Gastrocnemius medialis (tissue), 4 donors: Measurements from ENCODE around the gene NAV2. TPM values are rescaled to one million over a fixed set of nuclear protein-coding genes. Genes with fewer than 3 reads are reported as not detected.

ENCODE experiments used
- ATAC-seq, 2 donors: fragments of 150-250 bp; one replicate each; pipeline ENCODE4 v1.9.1; 2016
- DNase-seq, 2 donors: peaks; one replicate each; pipeline ENCODE4 v3.0.0-alpha.2; 2019
- H3K27ac ChIP-seq, 4 donors: fragments of 200-600 bp; sonication (generic); 1 replicate in 1 of 4; 2 replicates in 3 of 4; pipeline ENCODE4 v1.5.1; 2016 to 2018; ENCODE audit warnings: mild to moderate bottlenecking in 2 of 4, moderate library complexity in 1 of 4
- H3K27me3 ChIP-seq, 3 donors: fragments of 200-600 bp; sonication (generic) in 2 of 3; 1 replicate in 1 of 3; 2 replicates in 2 of 3; pipeline versions ENCODE4 v1.5.1 to v1.6.0; 2016 to 2019; ENCODE audit warnings: mild to moderate bottlenecking in 1 of 3, moderate library complexity in 1 of 3
- H3K36me3 ChIP-seq, 2 donors: fragments of 200-600 bp; sonication (generic) in 1 of 2; one replicate each; pipeline ENCODE4 v1.5.1; 2017 to 2018
- H3K4me1 ChIP-seq, 2 donors: fragments of 200-600 bp; sonication (generic) in 1 of 2; one replicate each; pipeline ENCODE4 v1.5.1; 2016 to 2017; ENCODE audit warnings: mild to moderate bottlenecking in 2 of 2
- H3K4me3 ChIP-seq, 4 donors: fragments of 200-600 bp; sonication (generic) in 3 of 4; 1 replicate in 1 of 4; 2 replicates in 3 of 4; pipeline ENCODE4 v1.5.1; 2016 to 2019; ENCODE audit warnings: mild to moderate bottlenecking in 2 of 4
- H3K9me3 ChIP-seq, 3 donors: fragments of 200-600 bp; sonication (generic) in 2 of 3; 1 replicate in 1 of 3; 2 replicates in 2 of 3; pipeline ENCODE4 v1.5.1; 2016 to 2019
- POLR2A ChIP-seq, 2 donors: fragments of 450-650 bp; IDR thresholded peaks; one replicate each; pipeline ENCODE4 v1.6.1; 2017; ENCODE audit warnings: antibody characterized with exemption in 2 of 2, mild to moderate bottlenecking in 2 of 2, moderate library complexity in 2 of 2
- in situ Hi-C, 4 donors: fragments of 200-750 bp; cut with MboI; loops; one replicate each; pipeline versions ENCODE4 v1.15.0 to v1.8.0; 2017; ENCODE audit warnings: low sequenced_read_pairs in 4 of 4
- intact Hi-C: fragments of 100-400 bp; cut with DNase I; formaldehyde crosslinking; loops from one replicate; pipeline ENCODE4 v1.15.1; 2023; ENCODE audit warnings: low total_unique reads
- total RNA-seq, 4 donors: library from RNA; depleted of rRNA; stranded (reverse); fragments of >200 nt; gene quantifications; one replicate each; pipeline versions ENCODE4 v1.1.0 to v1.2.3, GENCODE V29; 2016
- TF ChIP-seq, protein P1 (sequence below), 5 experiments: fragments of 450-650 bp in 3 of 5; fragments of 200-600 bp in 2 of 5; sonication (generic) in 2 of 5; IDR thresholded peaks in 4 of 5; conservative IDR thresholded peaks in 1 of 5; 1 replicate in 4 of 5; 2 replicates in 1 of 5; pipeline ENCODE4 v1.5.1; 2016 to 2019; ENCODE audit warnings: antibody characterized with exemption in 5 of 5, mild to moderate bottlenecking in 3 of 5, moderate library complexity in 3 of 5

The NAV2 gene
- total RNA-seq, 4 donors from 2014 or later = 3.2 to 7.7 (median 5.5) TPM

DNA sequence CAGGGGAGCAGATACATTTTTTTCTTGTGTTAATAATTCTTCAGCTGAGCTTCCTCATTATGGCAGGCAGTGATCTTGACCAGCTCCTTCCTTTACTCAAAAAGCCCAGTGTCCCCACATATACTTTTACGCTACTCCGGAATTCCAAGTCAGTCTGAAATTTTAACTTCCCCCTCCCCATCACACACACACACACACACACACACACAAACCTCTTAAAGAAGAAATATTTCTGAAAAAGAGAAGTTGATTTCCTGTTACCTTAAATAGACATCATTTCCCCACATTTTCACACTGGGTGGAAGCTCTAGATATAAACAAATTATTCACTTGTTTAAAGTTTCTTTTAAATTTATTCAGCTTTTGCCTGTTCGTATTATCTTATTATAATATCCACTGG lies 333.8 kb downstream of the NAV2 start:
- no peak for TF ChIP-seq POLR2A (IDR thresholded peaks at IDR 0.05)
- TF ChIP-seq, protein P1, sequence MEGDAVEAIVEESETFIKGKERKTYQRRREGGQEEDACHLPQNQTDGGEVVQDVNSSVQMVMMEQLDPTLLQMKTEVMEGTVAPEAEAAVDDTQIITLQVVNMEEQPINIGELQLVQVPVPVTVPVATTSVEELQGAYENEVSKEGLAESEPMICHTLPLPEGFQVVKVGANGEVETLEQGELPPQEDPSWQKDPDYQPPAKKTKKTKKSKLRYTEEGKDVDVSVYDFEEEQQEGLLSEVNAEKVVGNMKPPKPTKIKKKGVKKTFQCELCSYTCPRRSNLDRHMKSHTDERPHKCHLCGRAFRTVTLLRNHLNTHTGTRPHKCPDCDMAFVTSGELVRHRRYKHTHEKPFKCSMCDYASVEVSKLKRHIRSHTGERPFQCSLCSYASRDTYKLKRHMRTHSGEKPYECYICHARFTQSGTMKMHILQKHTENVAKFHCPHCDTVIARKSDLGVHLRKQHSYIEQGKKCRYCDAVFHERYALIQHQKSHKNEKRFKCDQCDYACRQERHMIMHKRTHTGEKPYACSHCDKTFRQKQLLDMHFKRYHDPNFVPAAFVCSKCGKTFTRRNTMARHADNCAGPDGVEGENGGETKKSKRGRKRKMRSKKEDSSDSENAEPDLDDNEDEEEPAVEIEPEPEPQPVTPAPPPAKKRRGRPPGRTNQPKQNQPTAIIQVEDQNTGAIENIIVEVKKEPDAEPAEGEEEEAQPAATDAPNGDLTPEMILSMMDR (IDR thresholded peaks at IDR 0.05 in 4 of 5, conservative IDR thresholded peaks at IDR 0.05 in 1 of 5) = no peak
- no peak for ATAC-seq
- Histone ChIP-seq H3K4me3 (no peak overlapping the region), H3K27ac (no peak overlapping the region), H3K9me3 (no peaks in the 10 kb centered on the region), H3K36me3 (no peaks in the 10 kb centered on the region), H3K4me1 (peaks cover 14 to 19% of the 10 kb centered on the region in 2 donors), H3K27me3 (no peaks in the 10 kb centered on the region)
- DNase-seq = no peak
- intact Hi-C loops (no loop called here), in situ Hi-C loops (no loop called here)

DNA sequence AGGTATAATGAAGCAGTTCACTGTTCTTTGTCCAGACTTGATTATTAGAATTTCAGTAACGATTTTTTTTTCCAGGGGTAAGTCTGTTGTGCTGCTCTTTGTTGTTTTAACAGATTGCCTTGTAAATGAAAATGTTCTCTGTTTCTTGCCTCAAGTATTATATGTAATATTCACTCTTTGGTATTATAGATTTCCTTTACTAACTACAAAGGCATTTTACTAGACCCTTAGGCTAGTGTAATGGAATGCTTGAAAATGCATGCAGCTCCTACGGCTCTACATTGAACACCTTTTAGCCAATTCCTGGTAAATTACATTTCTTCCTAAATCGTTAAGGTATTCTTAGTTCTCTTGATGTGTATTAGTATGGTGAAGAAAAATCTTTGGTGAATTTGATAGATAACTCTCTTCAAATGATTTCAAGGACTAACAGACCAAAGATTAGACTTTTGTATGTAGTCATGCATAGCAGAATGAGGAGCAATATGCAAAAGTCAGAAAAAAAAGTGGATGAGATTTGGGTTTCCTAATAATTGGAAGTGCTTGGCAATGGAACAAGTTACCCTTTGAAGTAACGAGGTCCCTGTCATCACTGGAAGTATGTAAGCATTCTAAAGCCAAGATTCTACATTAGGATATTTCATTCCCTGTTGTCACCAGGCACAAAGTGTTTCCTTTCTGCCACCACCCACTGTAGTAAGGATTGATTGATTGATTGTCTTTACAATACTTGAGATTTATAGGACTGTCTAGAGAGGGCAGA lies 334.6 kb downstream of the NAV2 start:
- H3K36me3 ChIP-seq = no peaks in the 10 kb centered on the region
- ATAC-seq (no peak), DNase-seq (no peak)
- no peak overlapping the region for H3K4me3 ChIP-seq
- no peaks in the 10 kb centered on the region for H3K27me3 ChIP-seq
- H3K9me3 ChIP-seq = no peaks in the 10 kb centered on the region
- TF ChIP-seq, protein P1 (IDR thresholded peaks at IDR 0.05 in 4 of 5, conservative IDR thresholded peaks at IDR 0.05 in 1 of 5) = no peak
- no peak for TF ChIP-seq POLR2A (IDR thresholded peaks at IDR 0.05)
- H3K4me1 ChIP-seq = peaks cover 14 to 19% of the 10 kb centered on the region in 2 donors
- in situ Hi-C loops (no loop called here), intact Hi-C loops (no loop called here)
- H3K27ac ChIP-seq = no peak overlapping the region

DNA sequence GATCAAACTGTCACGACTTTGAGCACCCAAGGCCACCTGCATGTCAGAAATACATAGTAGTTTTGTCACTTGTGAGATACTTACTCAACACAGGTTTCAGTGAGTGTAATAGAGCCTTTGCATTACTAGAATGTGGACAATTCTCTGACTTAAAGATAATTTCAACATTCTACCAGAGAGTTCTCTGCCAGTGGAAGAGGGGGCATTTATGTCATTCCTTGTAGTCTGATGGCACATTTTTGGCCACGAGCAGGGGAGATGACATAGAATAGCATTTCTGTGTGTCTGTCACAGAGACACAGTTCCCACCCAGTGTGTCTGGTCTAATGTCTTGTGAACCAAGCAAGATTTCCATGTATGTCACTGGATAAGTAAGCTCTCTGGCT lies 335.1 kb downstream of the NAV2 start:
- H3K4me3 ChIP-seq = no peak overlapping the region
- H3K27me3 ChIP-seq = no peaks in the 10 kb centered on the region
- intact Hi-C loops (no loop called here), in situ Hi-C loops (no loop called here)
- peak overlapping the region in 1 of 4 donors; percentile 30 for H3K27ac ChIP-seq
- DNase-seq (no peak), ATAC-seq (no peak)
- H3K36me3 ChIP-seq = no peaks in the 10 kb centered on the region
- peaks cover 14 to 19% of the 10 kb centered on the region in 2 donors for H3K4me1 ChIP-seq
- TF ChIP-seq, protein P1 (IDR thresholded peaks at IDR 0.05 in 4 of 5, conservative IDR thresholded peaks at IDR 0.05 in 1 of 5) = no peak
- no peak for TF ChIP-seq POLR2A (IDR thresholded peaks at IDR 0.05)
- no peaks in the 10 kb centered on the region for H3K9me3 ChIP-seq

DNA sequence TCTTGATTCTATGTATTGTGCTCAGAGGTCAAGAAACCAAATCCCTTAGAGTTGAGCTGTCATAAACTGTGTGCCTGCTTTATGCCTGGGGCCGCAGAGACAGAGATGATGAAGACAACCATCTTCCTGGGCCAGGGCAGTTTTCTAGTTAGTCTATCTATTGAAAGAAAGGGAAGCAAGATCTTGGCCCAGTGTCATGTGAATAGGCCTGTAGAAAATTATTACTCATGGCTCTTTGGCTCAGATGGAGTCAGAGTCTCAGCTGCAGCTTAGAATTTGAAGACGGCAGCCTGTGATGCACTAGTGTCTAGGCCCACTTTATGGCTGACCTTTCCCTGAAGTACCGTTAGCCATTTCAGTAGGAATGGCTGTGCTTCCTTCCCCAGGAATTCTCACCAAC lies 335.6 kb downstream of the NAV2 start:
- H3K4me1 ChIP-seq = peaks cover 14 to 19% of the 10 kb centered on the region in 2 donors
- H3K36me3 ChIP-seq = no peaks in the 10 kb centered on the region

More for the DNA sequence above, 335.6 kb downstream of the NAV2 start:
- no peak overlapping the region for H3K4me3 ChIP-seq
- DNase-seq (no peak), ATAC-seq (no peak)
- H3K27me3 ChIP-seq = no peaks in the 10 kb centered on the region
- intact Hi-C loops = no loop called here
- TF ChIP-seq, protein P1 (IDR thresholded peaks at IDR 0.05 in 4 of 5, conservative IDR thresholded peaks at IDR 0.05 in 1 of 5) = no peak
- no peak for TF ChIP-seq POLR2A (IDR thresholded peaks at IDR 0.05)
- no peaks in the 10 kb centered on the region for H3K9me3 ChIP-seq
- peak overlapping the region in 1 of 4 donors; percentile 30 for H3K27ac ChIP-seq
- in situ Hi-C loops = no loop called here
